ENCODE data around the gene DENND5B.

DNA sequence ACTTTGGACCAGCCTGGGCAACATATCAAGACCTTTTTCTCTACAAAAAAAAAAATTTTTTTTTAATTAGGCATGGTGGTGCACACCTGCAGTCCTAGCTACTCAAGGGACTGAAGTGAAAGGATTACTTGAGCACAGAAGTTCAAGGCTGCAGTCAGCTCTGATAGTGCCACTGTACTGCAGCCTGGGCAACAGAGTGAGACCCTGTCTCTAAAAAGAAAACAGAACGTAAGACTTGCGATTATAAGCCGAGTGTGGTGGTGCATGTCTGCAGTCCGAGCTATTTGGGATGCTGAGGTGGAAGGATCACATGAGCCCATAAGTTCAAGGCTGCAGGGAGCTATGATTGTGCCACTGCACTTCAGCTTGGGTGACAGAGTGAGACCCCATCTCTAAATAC is 76.0 kb downstream of the DENND5B start:
- TF ChIP-seq, protein P1, sequence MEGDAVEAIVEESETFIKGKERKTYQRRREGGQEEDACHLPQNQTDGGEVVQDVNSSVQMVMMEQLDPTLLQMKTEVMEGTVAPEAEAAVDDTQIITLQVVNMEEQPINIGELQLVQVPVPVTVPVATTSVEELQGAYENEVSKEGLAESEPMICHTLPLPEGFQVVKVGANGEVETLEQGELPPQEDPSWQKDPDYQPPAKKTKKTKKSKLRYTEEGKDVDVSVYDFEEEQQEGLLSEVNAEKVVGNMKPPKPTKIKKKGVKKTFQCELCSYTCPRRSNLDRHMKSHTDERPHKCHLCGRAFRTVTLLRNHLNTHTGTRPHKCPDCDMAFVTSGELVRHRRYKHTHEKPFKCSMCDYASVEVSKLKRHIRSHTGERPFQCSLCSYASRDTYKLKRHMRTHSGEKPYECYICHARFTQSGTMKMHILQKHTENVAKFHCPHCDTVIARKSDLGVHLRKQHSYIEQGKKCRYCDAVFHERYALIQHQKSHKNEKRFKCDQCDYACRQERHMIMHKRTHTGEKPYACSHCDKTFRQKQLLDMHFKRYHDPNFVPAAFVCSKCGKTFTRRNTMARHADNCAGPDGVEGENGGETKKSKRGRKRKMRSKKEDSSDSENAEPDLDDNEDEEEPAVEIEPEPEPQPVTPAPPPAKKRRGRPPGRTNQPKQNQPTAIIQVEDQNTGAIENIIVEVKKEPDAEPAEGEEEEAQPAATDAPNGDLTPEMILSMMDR (conservative IDR thresholded peaks at IDR 0.05), result no peak
- no peak for TF ChIP-seq EZH2 (IDR thresholded peaks at IDR 0.05; ENCODE audit: low read depth)
